Activated CD4-positive, alpha-beta T cell treated with anti-CD3 and anti-CD28 coated beads, Interleukin-2, amount 50 U/mL, for 16 hours (primary cell): ENCODE results near the gene GALNT14.

Source experiments
- DNase-seq: peaks from one replicate; pipeline ENCODE4 v3.0.0-alpha.2; 2020

The GALNT14 gene

GRCh38 chr2:31083234-31083993, 54.8 kb downstream of the GALNT14 start:
- no peak for DNase-seq

GRCh38 chr2:31082002-31082401, 56.2 kb downstream of the GALNT14 start:
- no peak for DNase-seq

- no peak for DNase-seq
These were observed 56.7 kb downstream of the GALNT14 start for GRCh38 chr2:31081492-31081891.

GRCh38 chr2:31080361-31080760, 57.9 kb downstream of the GALNT14 start:
- DNase-seq, result no peak

- no peak for DNase-seq
These were observed 58.6 kb downstream of the GALNT14 start for GRCh38 chr2:31079665-31080064.

GRCh38 chr2:31078579-31079105, 59.6 kb downstream of the GALNT14 start:
- DNase-seq, result no peak

GRCh38 chr2:31078011-31078410, 60.2 kb downstream of the GALNT14 start:
- no peak for DNase-seq

- no peak for DNase-seq
These were observed 62.2 kb downstream of the GALNT14 start for GRCh38 chr2:31075941-31076590.

GRCh38 chr2:31075431-31075830, 62.8 kb downstream of the GALNT14 start:
- DNase-seq, result no peak

GRCh38 chr2:31071741-31072140, 66.5 kb downstream of the GALNT14 start:
- DNase-seq, result no peak

- no peak for DNase-seq
These were observed 67.7 kb downstream of the GALNT14 start for GRCh38 chr2:31070339-31071125.

GRCh38 chr2:31069643-31070325, 68.5 kb downstream of the GALNT14 start:
- no peak for DNase-seq

GRCh38 chr2:31067259-31067658, 71.0 kb downstream of the GALNT14 start:
- DNase-seq, result no peak

GRCh38 chr2:31066551-31066950, 71.7 kb downstream of the GALNT14 start:
- no peak for DNase-seq

- no peak for DNase-seq
These were observed 72.2 kb downstream of the GALNT14 start for GRCh38 chr2:31066086-31066485.

- no peak for DNase-seq
These were observed 72.9 kb downstream of the GALNT14 start for GRCh38 chr2:31065356-31065755.

GRCh38 chr2:31060397-31060796, 77.8 kb downstream of the GALNT14 start:
- DNase-seq, result no peak

GRCh38 chr2:31058096-31059035, 79.9 kb downstream of the GALNT14 start:
- no peak for DNase-seq

GRCh38 chr2:31057691-31058090, 80.5 kb downstream of the GALNT14 start:
- DNase-seq, result no peak

- no peak for DNase-seq
These were observed 82.3 kb downstream of the GALNT14 start for GRCh38 chr2:31055938-31056337.

GRCh38 chr2:31054842-31055388, 83.3 kb downstream of the GALNT14 start:
- DNase-seq, result no peak
